CD14-positive monocyte (primary cell): ENCODE data around the gene ARHGAP40. TPM values are rescaled to one million over a fixed set of nuclear protein-coding genes. Genes with fewer than 3 reads are reported as not detected.

ENCODE experiments used
- DNase-seq, 3 donors: peaks; one replicate each; pipeline ENCODE4 v3.0.0-alpha.2; 2011 to 2022
- H2AFZ ChIP-seq: 2 replicates; pipeline ENCODE4 v1.6.0; 2012; ENCODE audit warnings: mild to moderate bottlenecking, low read depth, low read length, inconsistent platforms; ENCODE audit not compliant: insufficient read depth, poor library complexity, severe bottlenecking
- H3K27ac ChIP-seq, 2 donors: 1 replicate in 1 of 2; 2 replicates in 1 of 2; pipeline ENCODE4 v1.5.1; 2012 to 2013; ENCODE audit warnings: low read length in 2 of 2, control low read depth in 1 of 2, inconsistent platforms in 1 of 2, low read depth in 1 of 2, mild to moderate bottlenecking in 1 of 2
- H3K27me3 ChIP-seq, 2 donors: one replicate each; pipeline versions ENCODE4 v1.6.0 to v1.6.1; 2011 to 2013; ENCODE audit warnings: low read length in 2 of 2; ENCODE audit not compliant: control insufficient read depth in 2 of 2, insufficient read depth in 2 of 2
- H3K36me3 ChIP-seq, 2 donors: replicated peaks in 1 of 2; 1 replicate in 1 of 2; 2 replicates in 1 of 2; pipeline versions ENCODE4 v1.5.1 to v1.6.1; 2012 to 2013; ENCODE audit warnings: low read length in 2 of 2, control low read depth in 1 of 2, inconsistent platforms in 1 of 2, mild to moderate bottlenecking in 1 of 2; ENCODE audit not compliant: insufficient read depth in 2 of 2, control insufficient read depth in 1 of 2
- H3K4me1 ChIP-seq, 2 donors: 1 replicate in 1 of 2; 2 replicates in 1 of 2; pipeline versions ENCODE4 v1.5.1 to v1.6.1; 2012 to 2013; ENCODE audit warnings: low read length in 2 of 2, control low read depth in 1 of 2, inconsistent platforms in 1 of 2, mild to moderate bottlenecking in 1 of 2, moderate library complexity in 1 of 2; ENCODE audit not compliant: insufficient read depth in 2 of 2, control insufficient read depth in 1 of 2
- H3K4me2 ChIP-seq: replicated peaks from 2 replicates; pipeline ENCODE3; 2012; ENCODE audit warnings: low read length, moderate library complexity, mild to moderate bottlenecking; ENCODE audit not compliant: poor library complexity, severe bottlenecking; ENCODE audit errors: extremely low read depth
- H3K4me3 ChIP-seq, 3 experiments: fragments of 200-600 bp in 1 of 3; sonication (generic) in 1 of 3; replicated peaks in 1 of 3; 1 replicate in 2 of 3; 2 replicates in 1 of 3; pipeline ENCODE4 v1.5.1; 2011 to 2013; ENCODE audit warnings: low read length in 3 of 3, mild to moderate bottlenecking in 3 of 3, control low read depth in 2 of 3, low read depth in 2 of 3, inconsistent platforms in 1 of 3, moderate library complexity in 1 of 3
- H3K79me2 ChIP-seq: 2 replicates; pipeline ENCODE4 v1.6.0; 2012; ENCODE audit warnings: mild to moderate bottlenecking, control low read depth, inconsistent platforms, low read length, moderate library complexity; ENCODE audit not compliant: insufficient read depth
- H3K9ac ChIP-seq: 2 replicates; pipeline ENCODE4 v1.6.0; 2017; ENCODE audit warnings: low read length, mild to moderate bottlenecking; ENCODE audit not compliant: insufficient read depth, poor library complexity, severe bottlenecking
- H3K9me3 ChIP-seq, 2 donors: replicated peaks in 1 of 2; 1 replicate in 1 of 2; 2 replicates in 1 of 2; pipeline versions ENCODE4 v1.5.1 to v1.6.1; 2012 to 2013; ENCODE audit warnings: low read length in 2 of 2, control low read depth in 1 of 2; ENCODE audit not compliant: control insufficient read depth in 1 of 2, insufficient read depth in 1 of 2
- H4K20me1 ChIP-seq: 2 replicates; pipeline ENCODE4 v1.6.0; 2012; ENCODE audit warnings: mild to moderate bottlenecking, low read length, control low read depth, moderate library complexity; ENCODE audit not compliant: insufficient read depth
- H3K27ac Mint-ChIP-seq, 7 donors: one replicate each; pipeline ENCODE4 v1.8.0; 2020; ENCODE audit warnings: mild to moderate bottlenecking in 7 of 7, mixed read lengths in 7 of 7, moderate library complexity in 6 of 7, inconsistent platforms in 2 of 7
- H3K27me3 Mint-ChIP-seq, 3 donors: one replicate each; pipeline ENCODE4 v1.8.0; 2021 to 2022; ENCODE audit warnings: low read depth in 3 of 3, mild to moderate bottlenecking in 3 of 3, mixed read lengths in 3 of 3, moderate library complexity in 3 of 3, inconsistent platforms in 1 of 3
- H3K36me3 Mint-ChIP-seq, 2 donors: one replicate each; pipeline ENCODE4 v1.8.0; 2020; ENCODE audit warnings: mixed read lengths in 2 of 2, inconsistent platforms in 1 of 2, mild to moderate bottlenecking in 1 of 2
- H3K4me1 Mint-ChIP-seq: one replicate; pipeline ENCODE4 v1.8.0; 2020; ENCODE audit warnings: mild to moderate bottlenecking, mixed read lengths
- H3K4me3 Mint-ChIP-seq, 2 donors: one replicate each; pipeline ENCODE4 v1.8.0; 2020; ENCODE audit warnings: mild to moderate bottlenecking in 2 of 2, mixed read lengths in 2 of 2, moderate library complexity in 1 of 2
- H3K9me3 Mint-ChIP-seq, 7 donors: one replicate each; pipeline ENCODE4 v1.8.0; 2020 to 2022; ENCODE audit warnings: mixed read lengths in 7 of 7, mild to moderate bottlenecking in 6 of 7, moderate library complexity in 6 of 7, inconsistent platforms in 2 of 7
- CTCF ChIP-seq: fragments of 200-600 bp; IDR thresholded peaks from one replicate; pipeline ENCODE4 v1.8.0; 2022; ENCODE audit warnings: antibody characterized with exemption, mild to moderate bottlenecking
- WGBS: methylation state at CpG from one replicate; pipeline ENCODE4 v1.1.5; 2013; ENCODE audit warnings: missing lambda C conversion rate; ENCODE audit not compliant: insufficient coverage; 5-methylcytosine and 5-hydroxymethylcytosine counted together
- intact Hi-C, 2 donors: fragments of 100-400 bp; cut with micrococcal nuclease; formaldehyde crosslinking; loops; one replicate each; pipeline versions ENCODE4 v1.15.0 to v1.15.1; 2023
- polyA plus RNA-seq, 3 donors: library from polyadenylated mRNA; depleted of rRNA in 1 of 3; unstranded in 2 of 3; stranded (reverse) in 1 of 3; fragments of 300-500 nt in 2 of 3; fragments of >200 nt in 1 of 3; fragmentation: Illumina TruSeq in 2 of 3; gene quantifications; 1 replicate in 2 of 3; 2 replicates in 1 of 3; pipeline ENCODE4 v1.2.3, GENCODE V29; 2012 to 2021

The ARHGAP40 gene
- polyA plus RNA-seq, 3 donors, result not detected

- Mint-ChIP-seq H3K4me3 (no peak overlapping the region), H3K9me3 (peaks cover 0 to 3% (median 0%) of the 10 kb centered on the region in 7 donors), H3K27me3 (peaks cover 5 to 19% (median 15%) of the 10 kb centered on the region in 3 donors), H3K36me3 (no peaks in the 10 kb centered on the region), H3K4me1 (no peaks in the 10 kb centered on the region), H3K27ac (no peak overlapping the region)
- TF ChIP-seq CTCF, result no peak
- H3K4me2 ChIP-seq, result no peak overlapping the region
- H3K4me3 ChIP-seq, result no peak overlapping the region
- 92% methylated on average over 3 of the region's 4 CpGs for WGBS
- H4K20me1 ChIP-seq, result no peaks in the 10 kb centered on the region
- H3K4me1 ChIP-seq, result no peaks in the 10 kb centered on the region
- H3K27ac ChIP-seq, result no peak overlapping the region
- H3K79me2 ChIP-seq, result no peaks in the 10 kb centered on the region
- no peaks in the 10 kb centered on the region for H3K36me3 ChIP-seq
- peaks cover 2 to 13% of the 10 kb centered on the region in 2 donors for H3K27me3 ChIP-seq
- intact Hi-C loops, result no loop called here
- H3K9me3 ChIP-seq, result no peaks in the 10 kb centered on the region
- no peak for DNase-seq
- no peak overlapping the region for H3K9ac ChIP-seq
- H2AFZ ChIP-seq, result no peak overlapping the region
Observed at GRCh38 chr20:38616457-38616856, 14.8 kb downstream of the ARHGAP40 start.

- Mint-ChIP-seq H3K4me3 (no peak overlapping the region), H3K27me3 (peaks cover 9 to 22% (median 19%) of the 10 kb centered on the region in 3 donors)
- H3K27me3 ChIP-seq, result peaks cover 3 to 13% of the 10 kb centered on the region in 2 donors
Observed at GRCh38 chr20:38617011-38617829, 15.6 kb downstream of the ARHGAP40 start.

More at GRCh38 chr20:38617011-38617829, 15.6 kb downstream of the ARHGAP40 start:
- peaks cover 0 to 3% (median 0%) of the 10 kb centered on the region in 7 donors for H3K9me3 Mint-ChIP-seq
- no peak overlapping the region for H3K4me3 ChIP-seq
- no peak overlapping the region for H3K27ac ChIP-seq
- H3K36me3 ChIP-seq, result no peaks in the 10 kb centered on the region
- no peaks in the 10 kb centered on the region for H3K4me1 ChIP-seq
- no peaks in the 10 kb centered on the region for H3K9me3 ChIP-seq
- H3K36me3 Mint-ChIP-seq, result no peaks in the 10 kb centered on the region
- H3K27ac Mint-ChIP-seq, result no peak overlapping the region
- no peaks in the 10 kb centered on the region for H4K20me1 ChIP-seq
- intact Hi-C loops, result no loop called here
- TF ChIP-seq CTCF, result no peak
- no peak overlapping the region for H3K4me2 ChIP-seq
- 83% methylated on average over 14 of the region's 16 CpGs for WGBS
- H2AFZ ChIP-seq, result no peak overlapping the region
- no peak overlapping the region for H3K9ac ChIP-seq
- no peaks in the 10 kb centered on the region for H3K79me2 ChIP-seq
- H3K4me1 Mint-ChIP-seq, result no peaks in the 10 kb centered on the region
- no peak for DNase-seq
